ENCODE data around the gene SF1.

SF1 gene

DNA sequence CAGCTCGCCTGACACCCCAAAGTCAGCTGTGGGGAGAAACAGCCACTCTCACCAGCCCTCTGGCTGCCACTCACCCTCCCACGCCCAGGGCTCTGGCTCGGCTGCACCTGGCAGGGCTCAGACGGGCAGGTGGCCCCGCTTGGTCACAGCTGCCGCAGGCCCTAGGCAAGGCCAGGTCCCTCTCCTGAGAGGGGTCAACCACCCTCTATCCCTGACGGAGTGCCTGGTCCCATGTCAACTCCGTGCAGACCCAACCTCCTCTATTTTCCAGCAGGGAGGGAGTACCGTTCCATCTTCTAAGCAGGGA, 22.8 kb upstream of the SF1 start:
- no peak for DNase-seq

DNA sequence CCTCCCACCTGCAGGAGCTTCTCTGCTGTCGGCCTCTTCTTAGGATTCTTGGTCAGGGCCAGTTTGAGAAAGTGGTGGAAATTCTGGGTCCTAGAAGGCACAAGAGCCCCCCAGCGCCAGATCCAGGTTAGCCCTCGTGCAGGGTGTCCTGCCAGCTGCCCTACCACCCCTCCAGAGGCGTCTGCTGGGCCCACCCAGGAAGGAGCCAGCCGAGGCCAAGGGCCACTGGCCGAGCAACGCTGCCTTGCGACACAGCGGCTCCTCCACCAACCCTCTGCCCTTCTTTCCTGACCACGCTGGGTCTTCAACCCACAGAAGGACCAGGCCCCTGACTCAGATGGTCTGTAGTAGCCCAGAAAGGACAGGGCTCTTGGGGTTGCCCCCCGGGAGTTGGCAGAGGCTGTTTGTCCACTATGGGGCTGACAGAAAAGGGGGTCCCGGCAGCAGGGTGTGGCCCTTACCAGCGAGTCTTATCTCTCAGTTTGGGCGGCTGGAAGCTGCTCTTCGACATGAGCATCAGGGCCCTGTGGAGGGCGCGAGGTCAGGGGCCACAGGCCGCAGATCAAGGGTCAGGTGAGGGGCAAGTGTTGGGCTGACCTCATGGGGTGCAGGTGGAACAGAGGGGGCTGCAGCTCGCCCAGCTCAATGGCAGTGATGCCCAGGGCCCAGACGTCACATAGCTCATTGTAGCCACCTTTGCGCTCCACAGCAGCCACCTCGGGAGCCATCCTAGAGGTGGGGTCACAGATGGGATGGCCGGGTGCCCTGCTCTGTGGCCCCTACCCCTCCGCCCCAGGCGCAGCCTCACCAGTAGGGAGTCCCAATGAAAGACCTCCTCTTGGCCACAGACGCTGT, 22.2 kb upstream of the SF1 start:
- DNase-seq: no peak

DNA sequence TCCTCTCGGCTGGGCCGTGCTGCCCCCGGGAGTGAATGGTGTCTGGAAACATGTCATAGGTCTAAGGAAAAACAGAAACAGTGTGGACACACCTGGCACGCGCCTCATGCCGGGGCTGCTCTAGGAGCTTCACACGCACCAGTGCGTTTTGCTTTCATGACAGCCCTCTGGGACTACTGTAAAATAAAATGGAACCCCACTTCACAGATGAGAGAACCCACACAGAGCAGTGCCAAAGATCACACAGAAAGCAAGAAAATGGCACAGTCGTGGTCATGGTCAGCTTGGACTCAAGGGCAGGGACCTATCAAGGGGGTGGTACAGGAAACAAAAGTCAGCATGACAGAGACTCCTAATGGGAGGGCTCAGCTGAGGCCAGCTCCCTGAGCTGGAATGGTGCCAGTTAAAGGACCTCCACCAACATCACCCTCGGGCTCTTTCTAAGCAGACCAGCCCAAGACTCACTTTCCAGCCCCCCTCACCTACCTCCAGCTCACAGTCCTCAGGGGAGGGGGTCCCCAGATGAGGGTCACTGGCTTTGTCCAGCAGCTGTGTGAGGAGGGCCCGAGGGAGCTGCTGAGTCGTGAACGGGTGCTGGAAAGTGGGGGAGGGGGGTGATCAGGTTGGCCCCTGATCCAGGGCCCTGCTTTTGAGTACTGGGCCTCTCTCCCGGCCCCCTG, 21.4 kb upstream of the SF1 start:
- no peak for DNase-seq

DNA sequence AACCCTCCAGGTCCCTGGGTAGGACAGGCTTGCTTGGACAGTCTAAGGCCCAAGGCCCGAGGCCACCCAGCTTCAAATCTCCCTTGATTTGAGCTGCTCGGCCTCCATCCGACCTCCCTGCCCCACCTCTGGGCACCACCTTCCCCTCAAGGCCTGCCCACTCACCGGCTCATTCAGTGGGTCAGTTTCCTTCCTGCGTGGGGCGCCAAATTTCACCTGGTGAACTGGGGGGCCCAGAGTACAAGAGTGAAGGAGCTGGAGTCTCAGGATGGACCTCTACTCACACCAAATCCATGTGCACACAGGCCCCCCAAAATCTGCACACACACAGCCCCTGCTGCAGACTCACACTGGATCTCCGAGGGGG, 20.9 kb upstream of the SF1 start:
- no peak for DNase-seq

DNA sequence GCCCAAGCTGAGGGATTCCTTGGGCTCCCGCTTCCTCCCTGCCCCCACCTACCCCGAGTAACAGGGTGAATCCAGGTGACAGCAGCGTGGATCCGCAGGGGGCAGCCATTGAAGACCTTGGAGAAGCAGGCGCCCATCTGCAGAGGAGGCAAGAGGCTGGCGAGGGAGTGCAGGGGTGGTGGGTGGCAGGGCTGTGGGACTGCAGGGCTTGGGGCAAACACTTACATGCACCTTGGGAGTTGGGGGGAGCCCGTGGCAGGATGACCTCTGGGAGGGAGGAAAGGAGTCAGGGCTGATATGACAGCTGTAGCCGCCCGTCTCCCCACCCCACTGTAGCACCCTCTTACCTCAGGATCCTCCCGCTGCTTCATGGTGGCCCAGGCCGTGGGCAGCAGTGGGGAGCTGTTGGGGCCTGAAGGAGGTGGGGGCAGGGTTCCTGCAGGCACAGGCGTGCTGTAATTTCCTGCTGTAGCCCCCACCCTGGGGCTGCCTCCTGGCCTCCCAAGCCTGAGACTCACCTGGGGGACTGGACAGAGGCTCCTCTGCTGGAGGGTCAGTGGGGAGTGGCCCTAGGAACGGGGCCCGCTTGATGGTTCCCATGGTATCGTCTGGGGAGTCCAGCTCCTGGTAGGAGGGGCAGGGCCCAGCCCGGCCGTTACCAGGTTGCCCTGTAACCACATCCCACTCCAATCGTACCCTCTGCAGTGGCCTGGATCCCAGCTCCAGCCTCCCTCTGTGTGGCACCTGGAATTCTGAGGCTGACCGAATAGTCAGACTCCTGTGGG, 18.6 kb upstream of the SF1 start:
- no peak for DNase-seq

DNA sequence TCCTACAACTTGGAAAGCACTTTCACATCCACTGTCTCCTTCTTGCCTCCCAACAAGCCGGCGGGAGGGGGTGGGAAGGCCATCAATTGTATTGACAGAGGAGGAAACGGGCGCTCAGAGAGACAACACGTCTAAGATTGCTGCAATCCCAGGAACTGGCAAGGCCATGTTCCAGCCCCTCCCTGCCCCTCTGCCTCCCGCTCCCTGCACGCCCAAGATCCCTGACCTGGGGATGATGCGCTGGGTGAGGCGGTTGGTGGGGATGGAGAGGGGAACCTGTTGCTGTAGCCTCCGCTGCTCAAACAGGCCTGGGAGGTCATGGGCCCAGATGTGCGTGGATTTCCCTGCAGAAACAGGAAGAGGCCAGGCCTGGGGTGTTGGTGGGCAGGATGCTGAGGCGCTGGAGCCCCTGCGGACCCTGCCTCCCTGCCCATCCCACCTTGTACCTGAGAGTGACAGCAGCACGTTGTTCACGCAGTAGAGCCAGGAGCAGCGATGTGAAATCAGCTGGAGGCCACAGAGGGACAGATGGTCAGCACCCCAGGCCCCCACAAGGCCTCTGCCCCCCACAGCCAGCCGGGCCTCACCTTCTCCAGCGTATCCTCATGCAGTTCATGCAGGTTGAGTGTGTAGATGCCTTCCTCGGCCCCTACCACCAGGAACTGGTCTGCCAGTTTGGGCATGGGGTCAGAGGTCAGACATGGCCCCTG, 17.9 kb upstream of the SF1 start:
- DNase-seq: no peak

DNA sequence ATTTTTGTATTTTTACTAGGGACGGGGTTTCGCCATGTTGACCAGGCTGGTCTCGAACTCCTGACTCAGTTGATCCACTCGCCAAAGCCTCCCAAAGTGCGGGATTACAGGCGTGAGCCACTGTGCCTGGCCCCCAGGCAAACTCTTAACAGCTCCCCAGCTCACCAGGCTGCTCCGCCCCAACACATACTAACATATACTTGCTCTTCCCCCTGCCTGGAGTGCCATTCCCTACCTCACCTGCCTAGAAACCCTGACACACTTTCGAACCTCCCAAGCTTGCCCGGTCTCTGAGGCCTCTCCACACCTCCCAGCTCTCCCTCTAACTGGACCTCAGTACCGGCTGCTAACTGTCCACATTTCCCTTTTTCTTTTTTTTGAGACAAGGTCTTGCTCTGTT, 16.2 kb upstream of the SF1 start:
- no peak for DNase-seq

DNA sequence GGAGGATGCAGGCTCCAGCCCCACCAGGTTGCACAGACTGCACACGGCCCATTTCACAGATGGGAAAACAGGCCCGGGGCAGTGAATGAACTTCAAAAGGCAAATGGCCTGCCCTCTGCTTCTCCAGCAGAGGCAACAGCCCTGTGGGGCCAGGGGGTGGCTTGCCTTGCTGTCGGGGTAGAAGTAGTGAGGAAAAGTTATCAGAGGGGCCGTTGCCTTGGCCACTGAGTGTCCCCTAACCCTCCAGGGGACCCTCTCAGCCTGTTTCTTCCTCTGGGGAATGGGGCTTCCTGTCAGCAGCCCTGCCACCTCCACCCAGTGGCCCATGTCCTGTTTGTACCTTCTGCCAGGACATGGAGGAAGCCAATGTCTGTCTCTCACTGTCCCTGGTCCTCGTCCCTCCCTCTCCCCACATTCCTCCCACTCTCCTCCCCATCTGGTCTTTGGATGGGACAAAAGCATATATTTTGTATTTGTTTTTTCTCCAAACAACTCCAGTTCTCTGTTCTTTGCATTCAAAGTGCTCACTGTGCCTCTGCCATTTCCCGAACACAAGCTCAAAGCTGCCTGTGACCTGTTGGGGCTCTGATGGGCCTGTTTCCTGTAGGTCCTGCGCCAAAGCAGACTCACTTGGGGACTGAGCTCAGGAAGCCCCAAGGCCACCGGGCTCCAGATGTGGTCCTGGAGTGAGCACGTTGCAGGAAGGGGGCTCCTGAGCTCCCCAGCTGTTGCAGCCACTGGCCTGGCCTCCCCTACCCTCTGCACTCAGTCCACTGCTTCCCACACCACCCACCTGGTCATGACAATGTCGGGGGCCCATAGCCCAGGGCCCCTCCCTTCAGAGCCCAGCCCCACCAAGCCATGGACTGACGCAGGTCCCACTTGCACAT, 15.2 kb upstream of the SF1 start:
- DNase-seq: no peak

DNA sequence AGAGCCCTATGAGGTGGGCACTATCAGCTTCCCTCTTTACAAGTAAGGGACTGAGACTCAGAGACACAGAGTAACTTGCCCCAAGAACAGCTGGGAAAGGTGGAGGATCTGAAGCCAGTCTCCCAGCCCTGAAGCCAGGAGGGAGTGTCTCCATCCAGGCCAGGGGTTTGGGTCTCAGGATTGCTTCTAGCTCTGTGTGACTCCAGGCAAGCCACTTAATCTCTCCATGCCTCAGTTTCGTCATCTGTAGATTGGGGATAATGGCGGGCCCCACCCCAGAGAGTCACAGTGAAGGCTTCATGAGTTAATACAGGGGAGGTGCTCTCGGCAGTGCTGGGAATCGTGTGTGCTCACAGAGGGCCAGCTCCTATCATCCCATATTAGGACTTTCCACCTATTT, 14.1 kb upstream of the SF1 start:
- DNase-seq: no peak

DNA sequence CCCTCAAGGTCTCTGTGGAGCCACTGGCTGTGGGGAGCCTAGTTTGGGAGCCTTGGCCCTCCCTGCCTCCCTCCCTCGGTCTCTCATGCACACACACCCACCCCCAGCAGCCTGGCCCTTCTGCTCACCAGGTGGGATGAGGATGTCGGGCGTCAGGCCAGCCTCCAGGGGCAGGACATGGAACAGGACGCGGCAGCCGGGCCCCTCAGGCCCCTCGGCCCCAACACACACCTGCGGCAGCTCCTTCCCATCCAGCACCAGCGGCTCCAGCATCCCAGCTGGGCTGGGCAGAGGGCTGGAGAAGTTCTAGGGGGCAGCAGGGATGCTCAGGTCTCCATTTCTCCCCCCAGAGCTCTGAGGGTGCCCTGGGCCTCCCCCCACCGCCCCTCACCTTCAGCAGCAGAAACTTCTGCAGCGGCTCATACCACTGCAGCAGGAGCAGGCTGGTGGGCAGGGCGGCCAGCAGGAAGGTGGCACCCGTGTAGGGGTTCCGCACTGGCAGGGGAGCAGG, 13.5 kb upstream of the SF1 start:
- DNase-seq: no peak

DNA sequence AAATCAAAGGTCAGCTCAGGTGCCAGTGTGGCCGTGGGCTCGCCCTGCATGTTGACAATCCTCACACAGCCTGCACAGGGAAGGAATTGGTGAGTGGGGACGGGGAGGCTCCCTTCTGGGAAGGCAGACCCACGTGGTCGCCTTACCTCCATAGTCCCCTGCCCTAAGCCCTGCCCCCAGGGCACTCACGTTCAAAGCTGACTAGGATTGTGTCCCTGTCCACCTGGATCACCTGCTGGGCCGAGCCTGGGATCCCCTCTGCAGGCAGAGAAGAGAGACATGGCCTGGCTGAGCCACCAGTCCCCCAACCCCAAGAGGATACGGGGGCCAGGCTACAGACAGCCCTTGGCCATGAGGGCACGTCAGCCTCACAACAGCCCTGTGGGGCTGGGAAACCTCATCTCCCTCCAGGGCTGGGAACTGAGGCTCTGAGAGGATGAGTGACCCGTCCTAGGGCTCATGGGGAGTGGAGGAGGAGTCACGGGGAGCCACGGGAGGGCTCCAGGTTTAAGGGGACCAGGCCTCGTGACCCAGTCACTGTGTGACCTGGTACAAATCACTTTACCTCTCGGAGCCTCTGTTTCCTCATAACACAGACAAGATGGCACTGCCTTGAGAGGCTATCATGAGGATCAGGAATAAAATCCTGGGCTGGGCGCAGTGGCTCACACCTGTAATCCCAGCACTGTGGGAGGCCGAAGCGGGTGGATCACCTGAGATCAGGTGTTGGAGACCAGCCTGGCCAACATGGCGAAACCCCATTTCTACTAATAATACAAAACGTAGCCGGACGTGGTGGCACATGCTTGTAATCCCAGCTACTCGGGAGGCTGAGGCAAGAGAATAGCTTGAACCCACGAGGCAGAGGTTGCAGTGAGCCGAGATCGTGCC, 12.1 kb upstream of the SF1 start:
- no peak for DNase-seq

DNA sequence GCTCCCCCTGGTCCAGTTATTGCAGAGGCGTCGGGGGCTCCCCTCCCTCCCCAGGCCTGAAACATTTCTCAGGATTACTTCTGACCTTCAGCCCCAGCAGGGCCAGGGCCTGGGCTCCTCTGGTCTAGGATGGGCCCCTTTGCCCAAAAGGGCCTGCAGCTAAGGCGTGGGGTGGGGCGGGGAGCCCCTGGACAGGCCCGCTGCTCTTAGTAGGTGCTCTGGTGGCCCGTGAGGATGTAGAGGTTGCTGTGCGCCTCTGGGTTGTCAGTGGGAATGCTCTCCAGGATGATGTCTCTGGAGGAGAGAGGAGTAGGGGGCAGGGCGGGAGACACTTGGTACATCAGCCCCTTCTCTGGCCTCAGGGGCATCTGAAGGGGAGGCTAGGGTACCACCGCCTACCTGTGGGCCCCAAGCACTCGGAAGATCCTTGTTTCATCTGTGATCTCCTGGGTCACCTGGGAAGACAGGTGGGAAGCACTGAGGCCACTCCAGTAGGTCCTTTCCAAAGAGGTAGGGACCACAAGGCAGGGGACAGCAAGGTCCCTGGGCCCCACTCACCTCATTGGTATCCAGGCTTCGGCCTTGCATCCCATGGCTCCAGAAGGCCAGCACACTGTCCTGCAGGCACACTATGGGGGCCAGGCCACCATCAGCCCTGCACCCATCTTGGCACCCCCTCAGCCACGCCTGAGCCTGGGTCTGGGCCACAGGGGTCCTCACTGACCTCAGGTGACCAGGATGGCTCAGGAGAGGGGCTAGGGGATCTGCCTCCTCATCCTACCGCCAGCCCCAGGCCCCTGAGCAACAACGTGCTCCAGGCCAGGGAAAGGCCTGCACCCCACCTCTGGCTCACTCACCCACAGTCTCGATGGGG, 11.2 kb upstream of the SF1 start:
- no peak for DNase-seq

DNA sequence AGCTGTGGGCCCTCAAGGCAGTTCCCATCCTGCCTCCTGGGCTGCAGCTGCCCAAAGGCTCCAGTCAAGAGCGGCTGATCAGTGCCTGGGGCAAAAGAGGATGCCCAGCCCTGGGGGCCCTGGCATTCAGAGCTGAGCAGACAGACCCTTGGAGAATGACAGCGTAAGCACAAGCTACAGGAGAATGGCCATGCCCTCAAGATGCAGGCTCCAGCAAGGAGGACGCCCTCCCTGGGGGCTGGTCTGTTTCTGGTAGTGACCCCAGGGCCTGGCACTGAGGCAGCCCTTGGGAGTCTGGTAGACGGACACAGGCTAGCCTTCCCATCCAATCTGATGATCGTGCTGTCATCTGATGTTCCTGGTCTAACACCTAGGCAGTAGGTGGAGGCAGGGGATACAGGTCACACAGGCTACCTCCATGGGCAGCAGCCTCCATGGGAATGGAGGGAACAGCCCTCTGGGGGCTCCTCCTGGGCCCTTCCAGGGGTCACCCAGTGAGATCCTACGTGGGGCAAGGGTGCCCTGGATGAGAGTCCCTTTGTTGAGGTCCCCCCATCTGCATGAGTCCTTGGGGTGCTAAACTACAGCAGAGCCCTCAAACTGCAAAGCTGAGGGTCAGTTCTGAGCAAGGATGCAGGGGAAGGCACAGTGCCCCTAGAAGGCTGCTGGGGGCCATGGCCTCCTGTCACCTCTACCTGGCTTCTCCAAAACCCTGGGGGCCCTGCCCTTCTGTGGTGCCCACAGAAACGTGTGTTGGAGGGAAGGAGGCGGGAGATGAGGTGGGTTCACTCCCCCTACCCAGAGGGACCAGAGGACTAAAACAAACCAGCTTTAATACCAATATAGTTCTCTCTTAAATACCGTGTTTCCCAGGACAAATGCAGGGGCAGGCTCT, 10.2 kb upstream of the SF1 start:
- no peak for DNase-seq

DNA sequence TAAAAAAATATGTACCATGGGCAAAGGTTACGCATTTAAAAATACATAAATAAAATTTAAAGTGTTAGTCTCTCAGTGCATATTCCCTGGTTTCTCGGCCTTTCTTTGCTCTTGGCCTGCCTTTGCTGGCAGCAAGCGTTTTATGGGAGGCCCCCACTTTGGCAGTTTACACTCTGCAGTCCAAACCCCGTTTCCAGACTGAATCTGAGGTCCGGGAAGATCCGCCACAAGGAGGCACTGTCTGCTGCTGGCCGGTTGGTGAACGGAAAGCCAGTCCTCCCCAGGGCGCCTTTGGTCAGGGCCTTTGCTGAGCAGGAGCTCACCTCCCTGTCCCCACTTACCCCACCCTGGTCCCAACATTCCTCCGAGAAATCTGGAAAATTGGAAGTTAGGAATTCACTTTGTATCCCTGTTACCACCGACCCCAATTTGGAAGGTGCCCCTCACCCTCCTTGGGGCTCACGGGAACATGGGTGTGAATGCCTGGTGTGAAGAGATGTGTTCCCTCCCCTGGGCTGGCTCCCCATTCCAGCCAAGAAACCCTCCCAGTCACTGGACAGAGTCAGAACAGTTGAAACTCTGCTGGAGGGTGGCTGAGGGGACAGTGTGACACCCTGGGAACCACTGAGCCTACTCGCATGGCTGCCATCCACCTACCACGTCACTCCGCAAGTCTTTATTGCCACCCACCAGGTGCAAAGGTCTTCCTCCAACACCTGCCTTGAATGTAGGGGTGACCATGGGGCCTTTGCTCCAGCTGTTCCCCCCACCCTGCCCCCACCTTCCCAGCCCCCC, 9.4 kb upstream of the SF1 start:
- DNase-seq: no peak

DNA sequence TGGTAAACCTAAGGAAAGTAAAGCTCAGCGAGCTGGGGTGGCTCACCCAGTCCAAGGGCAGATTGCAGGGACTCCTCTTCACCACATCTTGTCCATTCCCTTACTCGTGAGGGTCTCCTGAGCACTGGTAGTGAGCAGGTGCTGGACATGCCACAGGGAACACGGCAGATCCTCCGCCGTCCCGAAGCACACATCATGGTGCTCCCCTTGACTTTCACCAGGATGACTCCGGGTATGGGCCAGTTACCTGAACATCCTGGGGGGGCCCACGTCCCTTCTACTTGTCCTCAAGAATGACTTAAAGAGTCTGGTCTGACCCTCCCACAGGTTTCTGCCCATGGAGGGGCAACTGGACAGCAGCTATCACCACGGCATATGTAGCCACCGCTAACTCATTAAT, 8.0 kb upstream of the SF1 start:
- DNase-seq: no peak

DNA sequence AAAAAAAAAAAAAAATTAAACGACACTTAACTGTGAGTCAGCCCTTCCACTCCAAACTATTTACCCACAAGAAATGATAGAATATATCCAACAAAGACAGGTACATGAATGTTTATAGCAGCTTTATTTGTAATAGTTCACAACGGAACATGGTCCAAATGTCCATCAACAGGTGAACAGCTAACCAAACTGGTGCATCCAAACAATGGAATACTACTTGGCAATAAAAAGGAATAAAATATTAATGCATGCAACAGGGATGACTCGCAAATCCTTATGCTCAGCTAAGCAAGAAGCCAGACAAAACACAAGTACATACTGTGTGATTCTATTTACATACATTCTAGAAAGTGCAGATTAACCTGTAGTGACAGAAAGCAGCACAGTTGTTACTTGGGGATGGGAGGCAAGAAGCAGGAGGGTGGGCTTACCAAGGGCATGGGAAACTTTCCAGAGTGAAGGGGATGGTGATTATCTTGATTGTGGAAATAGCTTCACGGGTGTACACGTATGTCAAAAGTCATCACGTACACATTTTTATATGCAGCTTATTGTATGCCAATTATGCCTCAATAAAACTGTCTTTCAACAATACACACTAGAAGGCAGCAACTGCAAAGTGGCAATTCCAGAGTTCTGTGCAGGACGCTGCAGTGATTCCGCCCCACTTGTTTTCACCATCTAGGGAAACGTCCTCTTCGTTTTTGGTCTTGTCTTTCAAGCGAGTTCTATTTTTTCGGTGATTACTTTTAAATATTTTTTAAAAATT, 6.7 kb upstream of the SF1 start:
- no peak for DNase-seq

DNA sequence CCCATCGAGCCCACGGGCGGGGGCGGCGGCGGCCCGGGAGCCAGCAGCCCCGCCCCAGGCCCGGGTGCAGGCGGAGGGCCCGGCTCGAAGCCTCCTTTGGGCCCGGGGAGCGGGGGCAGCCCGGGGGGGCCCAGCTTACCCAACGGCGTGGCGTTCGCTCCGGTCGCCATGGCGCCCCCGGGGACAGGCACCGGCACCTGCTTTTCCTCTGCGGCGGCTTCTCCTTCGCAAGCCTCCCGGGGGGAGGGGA, 194 bp downstream of the SF1 start:
- DNase-seq: no peak

All from cortex of kidney (tissue), 1 donor.